Activated T-cell treated with anti-CD3 and anti-CD28 coated beads for 1 hour (primary cell): ENCODE results near the gene NKAPD1.
A peak's percentile ranks its signal among the peaks of the same experiment; 100 is the strongest.
"Not testable (repeated sequence)": the region's sequence is repeated elsewhere in the genome, so short reads cannot be mapped to it uniquely, and the experiment has no call there.

Source experiments
- DNase-seq: peaks from one replicate; pipeline ENCODE4 v3.0.0-alpha.2; 2020; ENCODE audit warnings: low read depth

NKAPD1 gene, protein sequence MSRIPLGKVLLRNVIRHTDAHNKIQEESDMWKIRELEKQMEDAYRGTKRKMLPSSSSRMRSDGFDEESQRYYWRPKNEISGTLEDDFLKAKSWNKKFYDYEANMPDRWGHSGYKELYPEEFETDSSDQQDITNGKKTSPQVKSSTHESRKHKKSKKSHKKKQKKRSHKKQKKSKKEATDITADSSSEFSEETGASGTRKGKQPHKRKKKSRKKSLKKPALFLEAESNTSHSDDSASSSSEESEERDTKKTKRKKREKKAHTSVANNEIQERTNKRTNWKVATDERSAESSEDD

DNA sequence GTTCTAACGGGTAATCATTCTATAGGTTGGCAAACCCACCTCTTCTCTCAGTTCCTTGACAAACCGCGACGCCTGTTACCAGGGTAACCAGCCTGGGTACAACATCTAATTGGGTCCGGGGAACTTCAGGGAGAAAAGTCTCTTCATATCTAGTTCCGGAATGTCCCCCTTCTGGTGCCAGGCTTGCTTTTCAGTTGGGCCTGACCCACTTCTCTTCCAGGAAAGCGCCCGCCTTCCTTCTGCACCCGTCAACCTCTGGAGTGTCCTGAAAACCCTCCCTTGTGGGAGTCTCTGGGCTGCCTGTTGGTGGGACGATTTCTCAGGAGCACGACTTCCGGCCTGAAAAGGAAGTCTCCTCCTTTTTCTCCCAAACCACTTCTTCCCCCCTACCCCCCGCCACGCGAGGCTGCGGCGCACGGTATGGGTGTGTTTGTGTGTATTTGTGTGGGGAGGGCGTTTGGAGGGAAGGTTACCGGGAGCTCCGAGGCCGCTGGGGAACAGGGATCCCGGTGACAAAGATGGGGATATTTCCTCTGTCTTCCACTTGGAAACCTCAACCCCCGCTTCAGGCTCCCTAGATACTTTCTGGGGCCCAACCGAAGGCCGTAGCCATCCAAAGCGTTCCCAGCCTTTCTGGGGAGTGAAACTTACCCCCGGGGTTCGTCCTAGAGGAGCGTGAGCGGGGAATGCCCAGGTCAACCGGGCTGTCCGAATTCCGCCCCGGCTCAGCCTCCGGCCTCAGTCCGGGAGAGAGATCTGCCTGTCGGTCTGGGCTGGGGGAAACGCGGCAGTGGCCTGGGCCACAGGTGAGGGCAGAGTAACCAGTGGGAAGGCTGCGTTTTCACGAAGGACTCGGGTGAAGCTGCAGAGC lies at the start of gene NKAPD1, which contains the start of gene PIH1D2:
TSS of gene NKAPD1 (plus strand) at position 359 of the 871 bp plus-strand sequence. CDS start 1,276 bp downstream, outside the sequence.
TSS of gene PIH1D2 (minus strand) at position 77 of the 871 bp plus-strand sequence. CDS start 843 bp downstream, outside the sequence.
- DNase-seq = peak; percentile 67

DNA sequence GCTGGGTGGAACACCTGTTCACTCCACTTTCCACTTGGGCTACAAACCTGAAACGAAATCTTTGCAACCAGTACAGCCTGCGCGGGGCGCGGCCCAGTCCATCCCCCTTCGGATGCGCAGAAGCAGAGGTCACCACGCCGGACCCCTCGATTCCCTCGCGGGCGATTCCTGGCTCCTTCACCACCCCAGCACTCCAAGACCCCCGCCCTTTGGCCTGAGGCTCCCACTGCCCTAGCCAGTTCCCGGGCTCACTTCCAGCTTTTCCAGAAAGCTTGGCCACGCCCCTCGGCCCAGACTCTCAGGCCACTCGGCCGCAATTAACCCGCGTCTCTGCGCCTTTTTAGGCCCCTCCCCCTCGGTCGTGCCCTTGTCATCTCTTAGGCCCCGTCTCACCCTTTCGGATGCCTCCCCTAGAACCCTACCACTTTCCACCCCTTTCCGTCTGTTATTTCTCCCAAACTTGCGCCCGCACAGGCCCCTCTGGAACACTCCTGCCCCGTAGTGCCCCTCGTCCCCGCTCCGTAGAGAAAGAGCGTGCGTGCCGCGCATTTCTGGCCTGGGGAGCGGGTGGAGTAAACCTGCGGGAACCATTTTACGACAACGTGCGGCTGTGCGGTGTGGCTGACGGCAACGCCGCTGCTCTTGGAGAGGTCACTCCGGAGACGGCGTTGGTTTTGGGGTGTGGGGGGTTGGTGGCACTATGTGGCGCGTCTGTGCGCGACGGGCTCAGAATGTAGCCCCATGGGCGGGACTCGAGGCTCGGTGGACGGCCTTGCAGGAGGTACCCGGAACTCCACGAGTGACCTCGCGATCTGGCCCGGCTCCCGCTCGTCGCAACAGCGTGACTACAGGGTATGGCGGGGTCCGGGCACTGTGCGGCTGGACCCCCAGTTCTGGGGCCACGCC lies 49.1 kb upstream of the NKAPD1 start, which contains the start of gene DLAT:
TSS of gene DLAT (plus strand) at position 636 of the 906 bp plus-strand sequence. CDS start at position 701, 65 bp downstream.
- peak; percentile 64 for DNase-seq

DNA sequence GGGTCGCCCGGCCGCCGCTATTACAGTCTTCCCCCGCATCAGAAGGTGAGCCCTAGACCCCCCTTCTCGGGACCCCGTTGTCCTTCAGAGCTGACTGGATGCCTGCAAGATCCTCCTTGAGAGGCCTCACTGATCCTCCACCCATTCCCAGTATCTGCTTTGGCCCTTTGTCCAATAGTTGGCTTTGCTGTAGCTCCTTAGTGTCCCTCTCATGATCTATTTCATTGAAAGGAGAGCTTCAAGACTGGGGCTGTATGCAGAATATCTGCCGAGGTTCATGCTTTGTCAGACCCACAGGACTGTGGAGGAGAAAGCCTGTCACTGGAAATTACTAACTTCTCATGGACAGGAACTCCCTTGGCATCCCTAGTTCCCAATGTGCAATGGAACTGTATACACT lies 48.4 kb upstream of the NKAPD1 start:
- DNase-seq = no peak

DNA sequence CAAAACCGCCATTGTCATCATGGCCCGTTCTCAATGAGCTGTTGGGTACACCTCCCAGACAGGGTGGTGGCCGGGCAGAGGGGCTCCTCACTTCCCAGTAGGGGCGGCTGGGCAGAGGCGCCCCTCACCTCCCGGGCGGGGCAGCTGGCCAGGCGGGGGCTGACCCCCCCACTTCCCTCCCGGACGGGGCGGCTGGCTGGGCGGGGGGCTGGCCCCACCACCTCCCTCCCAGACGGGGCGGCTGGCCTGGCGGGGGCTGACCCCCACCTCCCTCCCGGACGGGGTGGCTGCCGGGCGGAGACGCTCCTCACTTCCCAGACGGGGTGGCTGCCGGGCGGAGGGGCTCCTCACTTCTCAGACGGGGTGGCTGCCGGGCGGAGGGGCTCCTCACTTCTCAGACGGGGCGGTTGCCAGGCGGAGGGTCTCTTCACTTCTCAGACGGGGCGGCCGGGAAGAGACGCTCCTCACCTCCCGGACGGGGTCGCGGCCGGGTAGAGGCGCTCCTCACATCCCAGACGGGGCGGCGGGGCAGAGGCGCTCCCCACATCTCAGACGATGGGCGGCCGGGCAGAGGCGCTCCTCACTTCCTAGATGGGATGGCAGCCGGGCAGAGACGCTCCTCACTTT lies 47.2 kb upstream of the NKAPD1 start:
- DNase-seq = not testable (repeated sequence)

DNA sequence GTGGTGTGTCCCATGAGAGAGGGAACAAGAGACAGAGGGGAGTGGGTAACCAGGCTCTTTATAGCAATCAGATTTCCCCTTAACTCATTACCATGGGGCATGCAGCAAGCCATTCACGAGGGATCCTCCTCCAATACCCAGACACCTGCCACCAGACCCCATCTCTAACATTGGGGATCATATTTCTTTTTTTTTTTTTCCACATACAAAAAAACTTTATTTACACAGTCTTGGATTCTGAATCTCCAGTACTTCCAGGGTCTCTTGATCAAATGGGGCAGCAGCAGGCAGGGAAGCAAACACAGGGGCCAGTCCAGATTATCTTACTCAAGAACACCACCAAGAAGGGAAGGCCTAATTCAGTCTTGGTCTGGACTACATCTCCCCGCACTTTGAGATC lies 44.6 kb upstream of the NKAPD1 start:
- DNase-seq = no peak

DNA sequence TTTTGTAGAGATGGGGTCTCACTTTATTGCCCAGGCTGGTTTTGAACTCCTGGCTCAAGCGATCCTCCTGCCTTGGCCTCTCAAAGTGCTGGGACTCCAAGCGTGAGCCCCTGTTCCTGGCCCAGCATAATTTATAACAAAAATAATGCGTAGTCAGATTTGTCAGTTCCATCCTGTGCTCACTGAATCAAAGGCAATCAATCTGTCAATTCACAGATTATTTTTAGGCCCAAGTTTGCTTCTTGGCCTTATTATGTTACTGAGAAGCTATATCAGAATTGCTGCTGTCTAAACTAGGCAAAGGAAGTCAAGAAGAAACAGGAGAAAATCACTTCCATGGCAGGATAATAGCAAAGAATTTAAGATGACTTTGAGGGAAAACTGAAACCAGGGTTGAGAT lies 40.2 kb upstream of the NKAPD1 start:
- DNase-seq = no peak

DNA sequence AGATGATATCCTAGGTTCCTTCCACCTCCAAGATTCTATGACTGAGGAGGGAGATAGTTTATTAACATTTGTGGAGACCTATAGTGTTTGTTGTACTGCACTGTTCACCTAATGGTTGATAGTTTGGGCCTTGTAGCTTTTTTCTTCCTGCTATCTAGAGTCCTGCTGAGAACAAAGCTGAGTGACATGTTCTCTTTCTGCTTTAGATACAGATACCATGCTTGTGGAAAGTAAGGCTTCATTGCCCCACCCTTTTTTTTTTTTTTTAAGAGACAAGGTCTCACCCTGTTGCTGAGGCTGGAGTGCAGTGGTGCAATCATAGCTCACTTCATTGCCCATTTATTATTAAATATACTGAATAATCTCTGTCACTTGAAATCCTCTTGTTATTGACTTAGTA lies 36.6 kb upstream of the NKAPD1 start:
- DNase-seq = no peak

DNA sequence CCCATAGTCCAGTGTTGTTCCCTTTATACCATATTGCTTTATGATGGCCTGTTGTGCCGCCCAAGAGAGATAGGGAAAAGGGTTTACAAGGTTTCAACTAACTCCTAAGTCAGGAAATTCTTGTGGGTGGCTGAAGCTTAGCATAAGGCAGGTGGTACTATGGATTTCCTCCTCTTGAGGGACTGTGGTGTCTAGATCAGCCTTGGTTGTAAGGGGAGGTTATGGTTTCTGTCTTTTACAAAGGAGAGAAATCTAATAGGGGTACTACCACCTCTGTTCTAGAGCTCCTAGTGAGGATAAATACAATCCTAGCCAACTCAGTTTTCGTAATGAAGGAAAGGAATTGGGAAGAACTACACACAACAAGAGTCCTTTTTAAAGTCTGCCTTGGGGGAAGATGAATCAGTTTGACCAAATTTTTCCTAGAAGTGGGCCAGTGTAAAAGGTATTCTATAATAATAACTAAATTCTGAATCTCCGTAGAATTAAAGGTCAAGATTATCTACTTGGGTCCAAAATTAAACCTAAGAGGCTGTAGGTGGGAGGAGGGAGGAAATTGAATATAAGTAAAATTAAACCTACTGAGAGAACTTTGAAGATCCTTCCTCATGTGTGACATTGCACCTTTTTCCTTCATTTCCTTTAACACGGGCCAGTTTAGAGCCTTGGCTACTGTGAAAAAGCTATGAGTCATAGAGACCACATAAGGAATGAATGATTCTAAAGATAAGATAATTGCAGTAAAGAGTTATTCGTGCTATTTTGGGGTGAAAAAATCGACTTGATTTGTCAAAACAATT lies 31.7 kb upstream of the NKAPD1 start:
- no peak for DNase-seq

DNA sequence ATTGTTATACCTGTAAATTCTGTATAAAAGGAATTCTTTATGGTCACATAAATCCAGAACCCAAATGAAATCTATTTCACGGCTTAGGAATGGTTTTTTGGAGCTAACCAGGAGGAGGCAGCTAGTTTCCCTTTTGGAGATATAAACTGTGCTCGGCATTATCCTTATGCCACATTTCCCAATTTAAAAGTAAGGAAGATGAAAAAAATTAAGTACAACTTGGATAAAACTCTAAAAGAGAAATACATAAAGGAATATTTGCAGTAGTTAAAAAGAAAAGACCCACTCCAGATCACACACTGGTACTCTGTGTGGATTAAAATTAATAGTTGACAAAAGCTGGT lies 31.2 kb upstream of the NKAPD1 start:
- DNase-seq = no peak

DNA sequence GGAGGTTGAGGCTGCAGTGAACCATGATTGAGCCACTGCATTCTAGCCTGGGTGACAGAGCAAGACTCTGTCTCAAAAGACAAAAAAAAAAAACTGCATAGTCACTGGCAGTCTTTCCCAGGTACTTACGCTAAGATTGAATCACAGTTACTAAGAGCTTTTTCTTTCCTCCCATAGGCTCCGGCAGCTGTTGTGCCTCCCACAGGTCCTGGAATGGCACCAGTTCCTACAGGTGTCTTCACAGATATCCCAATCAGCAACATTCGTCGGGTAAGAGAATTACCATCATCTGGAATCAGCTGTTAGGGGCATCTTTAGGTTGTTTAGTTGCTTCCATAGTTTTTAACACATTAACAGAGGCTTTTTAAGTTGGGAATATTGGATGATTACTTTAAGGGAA lies 29.1 kb upstream of the NKAPD1 start:
- DNase-seq = no peak

DNA sequence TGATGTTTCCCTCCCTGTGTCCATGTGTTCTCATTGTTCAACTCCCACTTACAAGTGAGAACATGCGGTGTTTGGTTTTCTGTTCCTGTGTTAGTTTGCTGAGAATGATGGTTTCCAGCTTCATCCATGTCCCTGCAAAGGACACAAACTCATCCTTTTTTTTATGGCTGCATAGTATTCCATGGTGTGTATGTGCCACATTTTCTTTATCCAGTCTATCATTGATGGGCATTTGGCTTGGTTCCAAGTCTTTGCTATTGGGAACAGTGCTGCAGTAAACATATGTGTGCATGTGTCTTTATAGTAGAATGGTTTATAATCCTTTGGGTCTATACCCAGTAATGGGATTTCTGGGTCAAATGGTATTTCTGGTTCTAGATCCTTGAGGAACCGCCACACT lies 27.5 kb upstream of the NKAPD1 start:
- DNase-seq = not testable (repeated sequence)

DNA sequence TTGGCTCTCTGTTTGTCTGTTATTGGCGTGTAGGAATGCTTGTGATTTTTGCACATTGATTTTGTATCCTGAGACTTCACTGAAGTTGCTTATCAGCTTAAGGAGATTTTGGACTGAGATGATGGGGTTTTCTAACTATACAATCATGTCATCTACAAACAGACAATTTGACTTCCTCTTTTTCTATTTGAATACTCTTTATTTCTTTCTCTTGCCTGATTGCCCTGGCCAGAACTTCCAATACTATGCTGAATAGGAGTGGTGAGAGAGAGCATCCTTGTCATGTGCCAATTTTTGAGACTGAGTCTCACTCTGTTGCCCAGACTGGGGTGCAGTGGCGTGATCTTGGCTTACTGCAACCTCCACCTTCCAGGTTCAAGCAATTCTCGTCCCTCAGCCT lies 25.8 kb upstream of the NKAPD1 start:
- DNase-seq = not testable (repeated sequence)

DNA sequence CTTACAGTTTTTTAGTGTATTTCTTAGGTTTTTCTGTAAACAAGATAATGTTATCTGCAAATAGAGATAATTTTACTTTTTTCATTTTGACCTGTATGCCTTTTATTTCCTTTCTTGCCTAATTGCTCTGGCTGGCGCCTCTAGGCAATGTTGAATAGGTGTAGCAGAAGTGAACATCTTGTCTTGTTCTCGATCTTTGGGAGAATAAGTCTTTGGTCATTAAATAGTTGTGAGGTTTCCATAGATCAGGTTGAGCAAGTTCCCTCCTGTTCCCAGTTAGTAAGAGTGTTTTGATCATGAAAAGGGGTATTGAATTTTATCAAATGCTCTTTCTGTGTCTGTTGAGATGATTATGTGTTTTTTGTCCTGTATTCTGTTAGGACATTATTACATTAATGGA lies 24.3 kb upstream of the NKAPD1 start:
- DNase-seq = no peak

DNA sequence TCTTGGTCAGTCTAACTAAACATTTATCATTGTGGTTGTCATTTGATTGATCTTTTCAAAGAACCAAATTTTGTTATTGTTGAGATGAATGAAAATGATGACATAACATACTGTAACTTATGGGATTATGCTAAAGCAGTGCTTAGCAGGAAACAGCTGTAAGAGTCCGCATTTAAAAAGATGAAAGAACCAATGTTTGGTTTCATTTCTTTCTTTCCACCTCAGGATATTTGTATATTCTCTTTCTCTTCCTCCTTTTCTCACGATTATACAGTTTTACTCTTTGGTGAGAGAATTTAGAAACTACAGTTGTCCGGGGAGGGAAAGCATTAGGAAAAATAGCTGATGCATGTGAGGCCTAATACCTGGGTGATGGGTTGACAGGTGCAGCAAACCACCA lies 23.4 kb upstream of the NKAPD1 start:
- no peak for DNase-seq

DNA sequence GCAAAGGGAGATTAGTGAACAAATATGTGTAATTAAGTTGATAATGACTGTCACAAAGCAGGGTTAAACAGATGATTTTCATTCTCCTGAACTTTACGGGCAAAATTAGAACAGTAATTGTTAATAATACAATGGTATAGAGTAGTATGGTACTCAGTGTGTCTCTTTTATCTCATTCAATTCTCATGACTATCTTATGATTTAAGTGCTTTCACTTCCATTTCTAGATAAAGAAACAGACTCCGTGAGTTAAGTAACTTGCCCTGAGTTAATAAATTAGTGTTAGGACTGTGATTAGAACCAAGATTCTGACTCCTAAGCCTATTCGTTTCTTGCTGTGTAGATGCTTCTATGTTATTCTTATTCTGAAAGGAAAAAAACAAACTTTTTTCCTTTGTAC lies 22.3 kb upstream of the NKAPD1 start:
- no peak for DNase-seq

DNA sequence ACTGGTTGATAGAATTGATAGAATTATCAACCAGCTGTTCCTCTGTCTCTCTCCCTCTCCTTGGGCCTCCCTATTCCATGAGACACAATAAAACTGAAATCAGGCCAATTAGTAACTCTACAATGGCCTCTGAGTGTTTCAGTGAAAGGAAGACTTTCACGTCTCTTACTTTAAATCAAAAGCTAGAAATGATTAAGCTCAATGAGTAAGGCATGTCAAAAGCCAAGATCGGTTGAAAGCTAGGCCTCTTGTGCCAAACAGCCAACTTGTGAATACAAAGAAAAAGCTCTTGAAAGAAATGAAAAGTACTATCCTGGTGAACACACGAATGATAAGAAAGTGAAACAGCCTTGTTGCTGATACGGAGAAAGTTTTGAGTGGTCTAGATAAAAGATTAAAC lies 16.9 kb upstream of the NKAPD1 start:
- no peak for DNase-seq

DNA sequence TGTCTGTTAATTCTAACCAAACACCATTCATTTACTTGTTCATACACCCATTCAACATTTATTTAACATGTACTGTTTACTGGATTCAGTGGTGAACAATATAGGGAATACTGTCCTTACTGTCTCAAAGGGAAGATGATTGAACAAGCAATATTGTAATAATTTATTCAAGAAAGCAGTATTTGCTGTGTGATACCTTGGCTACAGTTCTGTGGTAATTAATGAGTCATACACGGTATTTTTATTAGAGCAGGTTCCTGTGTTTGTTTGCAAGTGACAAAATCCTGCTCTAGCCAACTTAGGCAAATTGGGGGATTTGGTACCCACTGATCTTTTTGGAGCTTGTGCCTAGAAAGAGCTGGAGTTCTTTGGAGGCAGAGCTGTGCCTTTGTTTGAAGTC lies 16.0 kb upstream of the NKAPD1 start:
- DNase-seq = no peak

DNA sequence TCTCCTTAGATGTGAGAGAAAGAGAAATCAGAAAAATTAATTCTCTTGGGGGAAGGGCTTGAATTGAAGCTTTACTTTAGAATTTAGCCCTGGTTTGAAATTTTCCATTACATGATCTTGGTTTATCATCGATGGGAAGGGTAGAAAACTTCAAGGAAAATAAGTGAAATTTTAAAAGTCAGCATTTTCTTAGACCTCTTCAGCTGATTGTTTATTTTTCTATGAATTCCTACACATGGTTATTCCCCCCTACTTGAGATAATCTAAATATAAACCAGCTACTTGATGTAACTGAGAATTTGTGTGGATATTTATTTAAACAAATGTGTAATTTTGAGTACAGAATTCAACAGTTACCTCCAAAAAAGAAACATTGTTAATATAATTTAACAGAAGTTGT lies 11.2 kb upstream of the NKAPD1 start:
- DNase-seq = no peak

DNA sequence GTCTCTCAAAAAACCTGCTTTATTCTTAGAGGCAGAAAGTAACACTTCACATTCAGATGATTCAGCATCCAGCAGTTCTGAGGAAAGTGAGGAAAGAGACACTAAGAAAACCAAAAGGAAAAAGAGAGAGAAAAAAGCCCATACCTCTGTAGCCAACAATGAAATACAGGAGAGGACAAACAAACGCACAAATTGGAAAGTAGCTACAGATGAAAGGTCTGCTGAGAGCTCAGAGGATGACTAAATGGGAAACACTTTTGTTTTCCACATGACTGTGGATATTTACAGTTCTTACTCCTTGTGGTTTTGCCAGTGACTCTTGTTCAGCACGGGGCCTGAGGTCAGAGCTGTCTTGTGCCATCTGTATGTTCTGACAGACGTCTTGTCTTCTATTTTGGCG lies 8.6 kb downstream of the NKAPD1 start:
- no peak for DNase-seq

DNA sequence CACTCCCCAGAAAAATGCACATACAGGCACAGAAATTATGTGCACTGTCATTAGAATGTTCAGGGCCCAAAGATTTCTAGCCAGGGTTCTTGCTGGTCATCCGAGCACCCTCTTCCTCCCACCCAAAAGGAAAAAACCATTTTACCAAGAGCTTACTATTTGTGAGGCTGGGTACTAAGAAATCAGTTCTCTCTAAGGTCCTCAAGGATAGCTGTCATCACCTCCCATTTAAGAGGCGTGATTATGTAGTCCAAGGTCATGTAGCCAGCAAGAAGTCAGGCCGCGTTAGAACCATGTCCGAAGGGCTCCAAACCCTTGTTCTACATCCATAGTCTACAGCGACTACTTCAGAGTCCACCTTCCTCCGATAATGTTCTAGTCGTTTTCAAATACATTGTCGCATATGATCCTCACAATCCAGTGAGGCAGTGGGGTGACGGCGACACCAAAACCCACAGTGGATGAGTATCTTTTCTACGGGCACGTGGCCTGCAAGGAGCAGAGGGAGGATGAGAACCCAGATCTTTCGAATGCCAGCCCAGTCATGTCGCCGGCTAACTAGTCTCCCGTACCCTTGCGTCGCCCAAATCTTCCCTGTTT lies 11.8 kb downstream of the NKAPD1 start:
- no peak for DNase-seq
